Fibroblast of mammary gland (primary cell): Measurements from ENCODE around the gene PHIP.

Experiments
- DNase-seq: peaks from one replicate; pipeline ENCODE4 v3.0.0-alpha.2; 2010; ENCODE audit warnings: low read depth
- H3K4me3 ChIP-seq: 2 replicates; pipeline ENCODE4 v1.5.1; 2011; ENCODE audit warnings: low read depth, mild to moderate bottlenecking, low read length, moderate library complexity; ENCODE audit not compliant: control insufficient read depth
- CTCF ChIP-seq: conservative IDR thresholded peaks from 2 replicates; pipeline ENCODE4 v1.5.1; 2011; ENCODE audit warnings: low read depth, low read length, inconsistent platforms; ENCODE audit not compliant: control insufficient read depth, insufficient read depth

The PHIP gene

GRCh38 chr6:79057746-79058145 lies 20.3 kb downstream of the PHIP start:
- no peak for TF ChIP-seq CTCF
- DNase-seq = no peak

GRCh38 chr6:79056226-79056625 lies 21.8 kb downstream of the PHIP start:
- no peak for TF ChIP-seq CTCF
- H3K4me3 ChIP-seq = no peak overlapping the region
- DNase-seq = no peak

More at GRCh38 chr6:79057746-79058145, 20.3 kb downstream of the PHIP start:
- no peak overlapping the region for H3K4me3 ChIP-seq

- H3K4me3 ChIP-seq = no peak overlapping the region
- TF ChIP-seq CTCF = peak; percentile 60
- peak; percentile 49 for DNase-seq
Observed at GRCh38 chr6:79048611-79049010, 29.4 kb downstream of the PHIP start.

- no peak overlapping the region for H3K4me3 ChIP-seq
- DNase-seq = no peak
- no peak for TF ChIP-seq CTCF
Observed at GRCh38 chr6:79047072-79047471, 31.0 kb downstream of the PHIP start.

- no peak for TF ChIP-seq CTCF
- H3K4me3 ChIP-seq = no peak overlapping the region
- DNase-seq = no peak
Observed at GRCh38 chr6:79045966-79046365, 32.1 kb downstream of the PHIP start.

GRCh38 chr6:79042799-79043126 lies 35.3 kb downstream of the PHIP start:
- no peak for DNase-seq
- H3K4me3 ChIP-seq = no peak overlapping the region
- no peak for TF ChIP-seq CTCF

GRCh38 chr6:79042088-79042798 lies 35.8 kb downstream of the PHIP start:
- no peak overlapping the region for H3K4me3 ChIP-seq
- TF ChIP-seq CTCF = no peak
- no peak for DNase-seq
